ENCODE data around the gene KIAA1614.
"Not testable (repeated sequence)": the region's sequence is repeated elsewhere in the genome, so short reads cannot be mapped to it uniquely, and the experiment has no call there.

Gene KIAA1614

DNA sequence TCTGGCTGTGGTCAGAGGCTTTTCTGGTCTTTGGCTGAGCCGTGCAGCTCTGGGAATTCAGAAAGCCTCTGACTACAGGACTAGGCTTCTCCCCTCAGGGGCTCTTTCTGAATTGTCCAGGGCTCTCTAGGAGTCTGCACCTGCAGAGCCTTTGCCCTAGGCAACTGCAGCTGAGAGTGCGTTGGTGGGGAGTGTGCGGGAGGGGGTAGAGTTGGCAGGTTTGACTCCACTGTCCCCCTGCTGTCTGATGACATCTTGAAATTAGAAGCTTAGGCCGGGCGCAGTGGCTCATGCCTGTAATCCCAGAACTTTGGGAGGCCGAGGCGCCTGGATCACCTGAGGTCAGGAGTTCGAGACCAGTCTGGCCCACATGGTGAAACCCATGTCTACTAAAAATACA is 32.9 kb downstream of the KIAA1614 start:
- DNase-seq: no peak

DNA sequence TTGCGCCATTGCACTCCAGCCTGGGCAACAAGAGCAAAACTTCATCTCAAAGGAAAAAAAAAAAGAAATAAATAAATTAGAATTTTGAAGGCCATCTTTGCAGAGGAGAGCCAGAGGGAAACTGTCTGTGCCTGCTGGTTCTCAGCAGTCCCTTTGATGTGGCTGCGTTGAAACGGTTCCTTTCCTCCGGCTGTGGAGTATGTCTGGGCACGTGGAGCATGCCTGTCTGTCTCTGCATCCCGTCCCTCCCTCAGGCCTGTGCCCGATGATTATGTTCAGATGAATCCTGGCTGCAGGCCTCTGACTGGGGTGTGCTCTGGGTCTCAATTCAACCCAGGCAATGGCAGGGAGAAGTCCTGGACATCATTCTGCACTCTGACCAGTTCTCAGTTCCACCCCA is 33.4 kb downstream of the KIAA1614 start:
- DNase-seq: no peak

DNA sequence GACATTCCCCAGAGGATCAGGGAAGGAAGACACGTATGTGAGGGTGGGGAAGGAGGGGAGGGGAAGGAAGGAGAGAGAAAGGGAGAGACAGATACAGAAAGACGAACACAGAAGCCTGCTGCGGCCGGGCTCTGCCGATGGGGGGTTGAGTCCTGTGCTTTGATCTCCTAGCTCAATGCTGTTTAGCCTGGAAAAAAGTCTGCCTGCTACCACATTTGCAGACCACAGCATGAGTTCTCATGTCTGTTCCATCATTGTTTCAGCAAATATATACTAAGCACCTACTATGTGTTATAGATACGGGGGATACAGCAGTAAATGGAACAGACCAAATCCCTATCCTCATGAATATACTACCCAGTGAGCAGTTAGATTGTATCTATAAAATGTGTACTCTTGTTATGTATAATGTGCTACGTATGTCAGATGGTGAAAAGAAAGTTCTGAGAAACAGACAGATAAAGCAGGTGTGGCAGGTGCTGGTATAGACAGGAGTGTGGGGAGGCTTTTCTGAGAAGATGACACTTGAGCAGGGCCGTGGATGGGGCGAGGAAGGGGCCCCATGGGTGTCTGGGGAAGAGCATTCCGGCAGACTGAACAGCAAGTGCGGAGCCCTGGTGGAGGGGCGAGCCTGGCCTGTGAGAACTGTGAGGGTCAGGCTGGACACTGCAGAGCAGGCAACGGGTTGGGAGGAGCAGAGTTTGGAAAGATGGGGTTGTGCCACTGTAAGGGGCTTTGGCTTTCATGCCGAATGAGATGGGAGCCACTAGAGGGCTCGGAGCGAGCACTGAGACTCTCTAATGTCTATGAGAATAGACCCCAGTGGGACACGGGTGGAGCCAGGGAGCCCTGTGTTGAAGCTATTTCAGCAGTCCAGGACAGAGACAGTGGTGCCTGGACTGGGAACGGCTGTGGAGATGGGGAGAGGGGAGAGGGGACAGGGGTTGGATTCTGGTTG is 34.1 kb downstream of the KIAA1614 start:
- DNase-seq: no peak

DNA sequence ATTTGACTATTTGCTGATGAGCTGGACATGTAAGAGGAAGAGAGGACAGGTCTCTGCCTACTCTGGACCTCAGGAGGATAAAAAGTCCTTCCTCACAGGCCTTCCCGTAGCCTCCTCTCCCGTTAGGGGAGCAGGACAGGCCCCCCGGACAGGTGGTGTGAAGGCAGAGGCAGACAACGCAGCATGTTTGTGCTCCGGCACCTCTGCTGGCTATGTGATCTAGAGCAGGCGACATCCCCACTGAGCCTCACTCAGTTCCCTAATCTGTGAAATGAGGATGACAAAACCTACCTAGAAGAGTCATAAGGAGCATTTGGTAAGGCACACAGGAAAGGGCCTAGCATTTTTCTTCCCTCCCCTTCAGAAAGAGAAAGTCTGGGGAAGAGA is 34.8 kb downstream of the KIAA1614 start:
- DNase-seq: no peak

DNA sequence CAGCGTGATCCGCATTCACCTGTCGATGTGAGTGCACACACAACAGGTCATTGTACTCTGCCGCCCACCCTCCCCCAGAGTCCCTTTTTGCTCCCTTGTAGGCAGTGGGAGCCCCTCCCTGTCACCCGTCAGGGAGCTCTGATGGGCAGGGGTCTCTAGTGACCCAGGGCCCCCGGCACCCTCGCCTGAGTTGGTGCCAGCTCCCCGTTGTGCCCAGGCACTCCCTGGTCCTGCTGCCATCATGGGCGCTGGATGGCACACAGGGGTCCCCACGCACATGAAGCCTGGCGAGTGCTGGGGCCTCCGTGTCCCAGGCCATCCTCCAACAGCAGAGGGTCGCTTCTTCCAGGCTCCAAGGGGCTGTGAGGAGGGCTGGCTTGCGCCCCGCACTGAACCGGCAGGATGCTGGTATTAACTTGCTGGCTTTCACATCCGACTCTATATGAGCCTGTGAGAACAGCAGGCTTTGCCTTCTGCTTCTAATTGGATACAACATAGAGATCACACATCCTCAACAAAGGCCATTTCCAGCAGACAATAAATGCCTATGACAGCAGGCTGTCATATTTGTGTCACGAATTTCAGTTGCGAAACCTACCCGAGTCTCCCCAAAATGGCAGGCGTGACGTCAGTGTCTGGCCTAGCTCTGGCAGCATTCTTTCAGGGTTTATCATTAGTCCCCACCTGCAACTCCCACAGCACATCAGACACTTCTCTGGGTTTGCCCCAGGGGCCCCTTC is 35.4 kb downstream of the KIAA1614 start:
- no peak for DNase-seq

DNA sequence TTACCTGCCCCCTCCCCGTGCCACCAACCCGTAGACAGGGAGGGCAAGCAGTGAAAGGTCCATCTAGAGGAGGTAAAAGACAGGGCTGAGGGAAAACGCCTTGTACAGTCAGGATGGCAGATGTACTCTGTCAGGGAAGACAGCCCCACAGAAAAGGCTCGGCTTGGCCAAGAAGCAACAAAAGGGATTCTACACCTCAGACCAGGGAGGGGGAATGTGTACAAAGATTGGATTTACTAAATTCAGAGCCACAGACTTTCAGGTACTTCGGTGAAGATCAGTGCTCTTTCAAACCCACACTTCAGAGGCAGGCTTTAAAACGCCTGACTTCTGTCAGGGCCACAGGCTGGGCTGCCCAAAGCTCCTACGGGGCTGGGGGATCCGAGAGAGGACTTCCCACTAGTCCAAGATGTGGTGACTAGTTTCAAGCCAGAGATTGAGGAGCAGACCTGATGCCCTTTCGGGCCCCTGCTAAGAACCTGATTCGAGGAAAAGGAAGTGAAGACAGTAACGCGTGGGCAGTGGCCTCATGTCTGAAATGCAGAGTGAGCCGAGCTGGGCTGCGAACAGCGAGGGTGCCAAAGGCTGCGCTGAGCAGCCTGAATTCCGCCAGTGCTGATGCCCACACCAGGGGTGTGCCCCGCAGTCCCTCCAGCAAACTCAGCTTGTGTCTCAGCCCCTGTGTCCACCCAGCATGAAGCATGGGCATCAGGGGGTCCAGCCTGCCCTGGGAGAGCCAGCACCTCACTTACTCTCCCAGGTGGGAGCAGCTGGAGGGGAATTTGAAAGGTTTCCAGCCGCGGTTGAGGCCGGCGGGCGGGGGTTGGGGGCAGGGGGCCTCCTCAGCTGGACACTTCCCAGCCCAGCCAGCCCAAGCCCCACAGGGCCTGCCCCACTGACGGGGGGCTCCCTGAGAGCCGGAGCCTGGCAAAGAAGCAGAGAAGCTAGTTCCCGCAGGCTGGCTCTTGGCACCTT is 36.2 kb downstream of the KIAA1614 start:
- no peak for DNase-seq

DNA sequence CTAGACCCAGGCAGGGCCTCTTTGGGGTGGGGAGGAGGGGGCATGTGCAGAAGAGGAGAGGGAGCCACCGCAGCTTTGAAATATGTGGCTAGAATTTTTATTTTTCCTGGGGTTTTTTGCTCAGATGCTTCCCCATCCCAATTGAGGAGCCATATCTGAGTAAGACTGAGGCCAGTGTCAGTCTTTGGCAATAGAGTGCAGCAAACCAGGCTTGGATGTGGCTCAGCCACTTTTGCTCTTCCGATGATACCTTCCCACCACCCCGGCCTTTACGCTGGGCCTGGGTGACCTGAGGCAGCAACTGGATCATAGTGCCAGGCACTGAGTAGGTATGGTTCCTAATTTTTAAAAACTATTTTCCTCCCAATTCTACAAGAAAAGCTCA is 36.9 kb downstream of the KIAA1614 start:
- no peak for DNase-seq

DNA sequence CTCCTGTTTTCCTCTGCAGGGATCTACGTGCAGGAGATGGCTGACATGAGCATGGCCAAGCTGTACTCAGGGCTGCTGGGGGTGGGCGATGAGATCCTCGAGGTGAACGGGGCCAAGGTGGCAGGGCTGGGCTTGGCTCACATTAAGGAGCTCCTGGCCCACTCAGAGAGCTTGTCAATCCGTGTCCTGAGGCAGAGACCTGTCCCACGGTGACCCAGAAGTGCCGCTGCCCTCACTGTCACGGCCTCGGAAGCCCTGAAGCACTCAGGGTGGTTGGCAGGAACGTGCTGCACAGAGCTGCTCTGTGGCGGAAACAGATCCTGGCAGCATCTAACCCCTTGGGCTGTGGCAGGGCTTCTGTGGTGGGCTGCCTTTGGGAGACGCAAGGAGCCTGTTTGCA is 37.6 kb downstream of the KIAA1614 start:
- DNase-seq: no peak

DNA sequence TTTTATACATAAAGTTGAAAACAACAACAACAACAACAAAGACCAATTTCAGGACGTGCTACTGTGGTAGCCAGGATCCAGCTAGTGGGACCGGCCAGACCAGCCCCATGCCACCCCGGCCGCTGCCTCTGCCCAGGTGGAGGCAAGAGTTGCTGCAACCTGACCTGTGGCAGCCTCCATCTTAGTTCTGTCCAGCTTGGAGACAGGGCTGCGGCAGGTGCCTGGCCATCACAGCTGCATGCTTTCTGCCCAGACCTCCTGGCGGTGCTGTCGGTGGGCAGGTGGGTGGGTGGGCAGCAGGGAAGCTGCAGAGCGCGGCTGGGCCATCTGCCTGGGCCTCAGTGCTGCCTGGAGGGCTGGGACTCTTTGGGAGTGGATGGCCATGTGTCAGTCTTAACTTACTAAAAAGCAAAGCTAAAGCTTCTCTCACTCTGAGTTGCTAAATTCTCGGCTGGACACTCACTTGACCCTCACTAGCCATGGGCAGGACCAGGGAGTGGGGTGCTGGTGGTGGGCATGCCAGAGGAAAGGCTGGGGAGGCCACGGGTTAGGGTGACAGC is 38.6 kb downstream of the KIAA1614 start:
- no peak for DNase-seq

DNA sequence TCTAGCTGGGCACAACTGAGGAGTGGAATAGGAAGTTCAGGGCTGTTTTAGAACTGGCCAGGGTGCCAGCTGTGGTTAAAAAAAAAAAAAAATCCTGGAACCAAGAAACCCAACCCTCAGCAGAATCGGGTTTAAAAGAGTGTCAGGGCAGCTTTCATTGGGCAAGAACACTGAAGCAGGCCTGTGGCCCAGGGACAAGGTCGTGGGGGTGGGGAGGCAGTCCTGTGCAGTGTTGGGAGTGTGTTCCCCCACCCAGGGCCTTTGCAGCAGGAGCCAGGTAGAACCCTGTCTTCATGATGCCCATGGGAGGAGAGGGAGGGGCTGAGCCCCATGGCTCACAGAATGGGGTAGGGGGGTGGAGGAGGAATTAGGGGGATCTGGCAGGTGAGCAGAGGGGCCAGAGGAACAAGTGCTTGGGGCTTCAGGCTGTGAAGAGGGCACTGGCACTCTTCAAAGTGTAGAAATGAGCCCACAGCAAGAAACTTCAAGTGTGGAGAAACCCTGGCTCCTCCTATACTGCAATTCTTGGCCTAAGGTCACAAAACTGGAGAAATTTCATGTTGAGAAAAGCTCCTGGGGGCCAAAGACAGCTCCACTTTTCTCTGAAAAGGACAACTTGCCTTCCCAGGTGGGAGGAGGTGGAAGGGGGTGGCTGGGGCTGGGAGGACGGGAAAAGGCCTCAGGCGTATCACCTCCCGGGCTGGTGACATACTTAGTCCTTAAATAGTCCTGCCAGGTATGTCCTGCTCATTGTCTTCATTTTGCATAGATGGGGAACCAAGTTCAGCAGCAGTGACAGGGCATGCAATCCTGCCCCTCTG is 39.3 kb downstream of the KIAA1614 start:
- no peak for DNase-seq

DNA sequence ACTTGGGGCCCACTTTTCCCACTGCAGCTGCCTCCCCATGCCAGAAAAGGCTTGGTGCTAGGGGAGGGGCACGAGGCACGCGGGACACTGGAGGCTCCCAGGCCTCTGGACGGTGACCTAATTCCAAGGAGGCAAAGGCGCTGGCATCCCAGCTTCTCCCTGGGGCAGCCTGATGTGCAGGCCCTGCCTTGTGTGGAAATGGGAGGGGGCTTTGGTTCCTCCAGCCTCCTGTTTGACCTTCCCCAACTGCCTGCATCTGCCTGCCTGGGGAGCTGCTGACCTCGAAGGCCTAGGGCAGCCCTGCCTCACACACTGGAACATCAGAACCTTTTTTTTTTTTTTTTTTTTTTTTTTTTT is 39.9 kb downstream of the KIAA1614 start:
- no peak for DNase-seq

DNA sequence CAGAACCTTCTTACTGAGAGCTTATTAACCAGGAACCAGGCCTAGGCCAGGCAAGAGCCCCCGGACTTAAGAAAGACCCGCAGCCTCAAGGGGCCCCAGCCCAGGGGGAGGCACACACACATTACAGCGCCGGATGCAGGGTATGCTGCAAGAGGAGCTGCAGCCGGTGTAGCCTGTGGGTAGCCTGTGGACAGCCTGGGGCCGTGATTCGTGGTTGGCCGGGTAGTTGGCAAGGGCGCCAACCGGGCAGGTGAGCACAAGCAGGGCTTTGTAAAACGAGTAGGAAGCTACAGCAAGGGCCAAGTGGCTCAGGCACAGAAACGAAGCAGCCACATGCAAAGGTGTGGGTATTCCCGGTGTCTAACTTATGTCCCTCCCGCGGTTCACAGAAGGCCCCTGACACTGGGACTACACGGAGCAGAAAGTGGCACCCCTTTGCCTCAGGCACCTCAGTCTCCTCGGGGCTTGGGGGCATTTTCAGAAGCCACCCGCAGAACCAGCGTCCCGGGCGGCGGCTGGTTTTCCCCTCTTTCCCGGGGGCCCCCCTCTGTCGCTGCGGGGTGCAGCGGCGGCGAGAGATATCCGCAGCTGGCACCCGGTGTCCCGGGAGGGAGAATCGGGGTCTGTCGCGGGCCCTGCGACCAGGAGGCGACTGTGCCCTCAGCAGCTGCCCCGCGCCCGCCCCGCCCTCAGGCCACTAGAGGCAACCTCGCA is 40.8 kb downstream of the KIAA1614 start:
- no peak for DNase-seq

DNA sequence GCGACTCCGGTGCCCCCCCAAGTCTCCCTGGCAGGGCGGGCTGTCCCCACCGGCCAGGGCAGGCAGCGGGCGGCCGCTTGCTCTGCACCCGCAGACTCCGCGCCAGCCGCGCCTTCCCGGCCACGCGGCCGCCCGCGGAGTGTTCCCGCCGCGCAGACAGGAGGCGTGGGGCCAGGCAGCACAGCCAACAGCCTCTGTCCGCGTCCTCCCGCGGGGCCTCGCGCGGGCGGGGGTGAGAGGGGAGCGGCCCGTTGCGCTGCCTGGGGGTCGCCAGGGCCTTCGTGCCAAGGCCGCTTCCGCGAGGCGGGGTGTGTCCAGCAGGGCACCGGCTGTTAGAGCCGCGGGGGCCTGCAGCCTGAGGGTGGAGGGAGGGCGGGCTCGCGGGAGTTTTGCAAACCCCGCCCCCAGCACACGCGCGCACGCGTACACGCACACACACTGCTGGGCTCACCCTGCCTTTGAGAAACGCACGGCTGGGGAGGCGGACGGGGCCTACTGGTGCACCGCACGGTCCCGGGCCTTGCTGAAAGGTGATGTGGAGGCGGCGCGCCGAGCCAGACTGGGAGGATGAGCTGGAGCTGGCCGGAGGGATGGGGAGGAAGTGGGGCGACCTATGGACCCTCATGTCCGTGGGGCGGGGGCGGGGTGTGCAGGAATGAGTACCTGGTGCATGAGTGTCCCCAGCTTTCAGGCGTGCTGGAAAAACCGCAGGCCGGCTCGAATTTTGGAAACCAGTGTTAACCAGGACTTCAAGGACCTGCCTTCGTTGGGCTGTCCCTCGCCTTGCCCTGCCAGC is 41.5 kb downstream of the KIAA1614 start:
- peak; percentile 40 for DNase-seq

DNA sequence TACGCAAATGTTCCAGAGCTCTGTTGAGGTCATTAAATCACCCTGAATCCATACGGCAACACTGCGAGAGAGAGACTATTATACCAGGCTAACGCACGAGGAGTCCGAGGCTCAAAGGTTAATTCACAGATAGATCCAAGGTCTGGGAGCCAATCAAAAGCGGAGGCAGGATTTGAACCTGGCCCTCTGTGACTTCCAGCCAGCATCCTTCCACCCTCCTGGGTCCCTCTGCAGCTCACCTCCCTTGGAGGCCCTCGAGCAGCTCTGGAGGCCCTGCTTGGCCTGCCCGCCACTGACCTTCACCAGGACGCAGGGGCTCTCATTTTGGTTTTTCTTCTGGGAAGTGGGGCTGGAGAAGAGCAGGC is 42.1 kb downstream of the KIAA1614 start:
- no peak for DNase-seq

DNA sequence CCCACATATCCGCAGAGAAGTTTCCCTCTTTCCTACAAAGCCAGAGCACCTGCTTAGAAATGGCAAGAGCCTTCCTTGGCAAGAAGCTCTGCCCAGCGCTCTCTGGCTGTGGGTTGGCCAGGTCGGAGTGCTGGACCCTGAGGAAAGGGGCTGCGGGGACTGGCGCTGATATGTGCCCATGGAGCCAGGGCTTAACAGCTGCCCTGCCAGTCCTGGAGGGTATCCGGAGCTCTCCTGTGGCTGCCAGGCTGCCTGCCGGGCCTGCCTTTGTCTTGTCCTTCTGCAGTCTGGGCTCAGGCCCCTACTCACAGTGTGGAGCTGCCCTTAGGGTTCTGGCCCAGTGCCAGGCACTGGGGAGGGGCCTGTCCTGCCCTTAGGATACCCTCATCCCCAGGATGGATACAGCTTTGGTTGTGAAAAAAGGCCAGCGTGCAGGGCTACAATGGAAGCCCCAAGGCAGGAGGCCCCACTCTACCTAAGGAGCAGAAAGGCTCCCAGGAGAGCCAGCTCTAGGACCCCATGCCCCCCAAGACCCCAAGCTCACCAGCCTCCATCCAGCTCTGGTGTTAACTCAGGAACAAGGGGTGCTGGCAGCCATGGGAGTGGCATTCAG is 43.4 kb downstream of the KIAA1614 start:
- no peak for DNase-seq

DNA sequence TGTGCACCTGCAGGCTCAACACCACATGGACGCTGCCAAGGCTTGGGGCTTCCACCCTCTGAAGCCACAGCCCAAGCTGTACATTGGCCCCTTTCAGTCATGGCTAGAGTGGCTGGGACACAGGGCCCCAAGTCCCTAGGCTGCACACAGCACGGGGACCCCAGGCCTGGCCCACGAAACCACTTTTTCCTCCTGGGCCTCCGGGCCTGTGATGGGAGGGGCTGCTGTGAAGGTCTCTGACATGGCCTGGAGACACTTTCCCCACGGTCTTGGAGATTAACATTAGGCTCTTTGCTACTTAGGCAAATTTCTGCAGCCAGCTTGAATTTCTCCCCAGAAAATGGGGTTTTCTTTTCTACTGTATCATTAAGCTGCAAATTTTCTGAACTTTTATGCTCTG is 46.9 kb downstream of the KIAA1614 start:
- DNase-seq: not testable (repeated sequence)

DNA sequence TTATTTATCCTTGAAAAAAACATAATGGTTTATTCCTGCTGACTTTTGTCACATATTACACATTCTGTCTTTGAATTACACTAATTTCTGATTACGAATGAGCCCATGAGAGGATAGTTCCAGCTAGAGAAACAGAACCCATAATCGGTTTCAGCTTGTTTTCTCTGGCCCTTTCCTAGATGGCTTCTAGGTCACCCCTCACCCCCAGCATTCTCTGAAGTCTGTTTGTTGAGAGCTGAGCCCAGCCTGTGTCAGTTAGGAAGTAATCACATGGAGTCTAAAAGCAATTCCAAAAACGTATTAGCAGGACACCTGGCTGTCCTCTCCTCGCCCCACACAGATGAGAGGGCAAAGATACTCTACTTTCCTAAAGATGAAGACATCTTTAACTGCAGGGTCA is 48.9 kb downstream of the KIAA1614 start:
- DNase-seq: no peak

DNA sequence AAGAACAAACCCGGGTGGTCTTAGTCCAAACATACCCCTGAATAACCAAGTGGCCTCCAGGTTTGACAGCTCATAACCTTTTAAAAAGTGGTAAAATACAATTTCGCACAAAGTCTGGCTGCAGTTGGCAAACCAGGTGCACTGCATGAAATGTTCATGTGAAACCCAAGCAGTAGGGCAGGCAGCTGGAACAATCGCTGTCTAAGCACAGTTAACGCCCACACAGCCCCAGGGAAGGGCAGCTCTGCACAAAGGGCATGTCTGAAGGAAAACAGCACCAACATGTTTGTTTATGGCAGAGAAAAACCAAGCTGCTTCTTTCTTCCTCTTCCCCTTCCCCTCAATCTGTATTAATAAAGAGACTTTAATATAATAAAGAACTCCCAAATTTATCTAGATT is 49.5 kb downstream of the KIAA1614 start:
- no peak for DNase-seq

DNA sequence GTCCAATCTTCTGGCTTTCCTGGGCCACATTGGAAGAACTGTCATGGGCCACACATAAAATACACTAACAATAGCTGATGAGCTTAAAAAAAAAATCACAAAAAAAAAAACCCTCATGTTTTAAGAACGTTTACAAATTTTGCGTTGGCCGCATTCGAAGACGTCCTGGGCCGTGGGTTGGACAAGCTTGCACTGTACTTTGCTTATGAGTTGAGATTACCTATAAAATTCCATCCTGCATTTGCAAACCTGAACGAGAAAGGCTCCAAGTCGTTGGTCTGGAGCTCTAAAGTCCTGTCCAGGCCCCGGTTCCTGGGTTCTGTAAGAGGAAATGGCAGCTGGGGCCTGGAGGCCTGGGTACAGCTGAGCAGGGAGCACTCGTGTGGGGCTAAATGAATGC is 51.4 kb downstream of the KIAA1614 start:
- no peak for DNase-seq

DNA sequence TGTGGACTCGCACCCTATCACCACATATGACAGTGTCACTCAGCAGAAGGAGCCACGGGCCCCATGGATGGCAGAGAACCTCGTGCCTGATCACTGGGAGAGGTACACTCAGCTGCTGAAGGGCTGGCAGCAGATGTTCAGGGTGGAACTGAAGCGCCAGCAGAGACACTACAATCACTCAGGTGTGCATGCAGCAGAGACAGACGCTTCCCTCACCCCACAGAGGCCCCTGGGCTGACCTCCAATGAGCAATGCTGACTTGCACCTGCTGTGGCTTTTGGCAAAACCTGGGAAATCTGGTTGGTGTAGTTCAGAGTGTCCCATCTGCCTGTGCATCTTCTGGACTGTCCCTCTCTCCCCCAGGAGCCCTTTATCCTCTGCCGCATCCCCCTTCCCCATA is 51.9 kb downstream of the KIAA1614 start:
- DNase-seq: no peak

Data from T1000 (cell line).